ENCODE measurements around the gene DENND2A. TPM values are rescaled to one million over a fixed set of nuclear protein-coding genes. Genes with fewer than 3 reads are reported as not detected.

Gene DENND2A
- polyA plus RNA-seq, 2 of the 4 experiments (the other 2 are of a cell fraction) = 0.37 to 0.63 TPM

DNA sequence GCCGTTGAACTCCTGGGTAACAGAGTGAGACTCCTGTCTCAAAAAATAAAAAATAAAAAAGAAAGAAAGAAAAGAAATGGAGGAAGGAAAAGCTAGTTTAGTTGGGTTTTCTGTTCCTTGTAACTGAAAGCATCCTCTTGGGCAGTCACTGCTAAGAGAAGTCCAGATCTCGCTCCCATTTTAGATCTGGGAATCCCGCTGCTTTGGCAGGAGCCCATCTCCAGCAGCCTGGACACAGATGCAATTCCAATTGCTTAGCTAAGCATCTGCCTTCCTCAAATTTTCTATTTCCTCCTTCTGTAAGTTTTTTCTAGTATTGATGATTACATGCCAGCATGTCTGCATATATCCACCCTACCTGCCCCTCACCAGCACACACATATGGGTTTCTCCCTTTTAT is 54.1 kb downstream of the DENND2A start (continued):
- TF ChIP-seq MAFK (IDR thresholded peaks at IDR 0.05; ENCODE audit: partially characterized antibody) (no peak), JUN (IDR thresholded peaks at IDR 0.05) (no peak), GATA3 (IDR thresholded peaks at IDR 0.05; ENCODE audit: borderline replicate concordance) (no peak), ZSCAN20 (CRISPR knock-in tag; IDR thresholded peaks at IDR 0.05) (no peak), EHF (CRISPR knock-in tag; IDR thresholded peaks at IDR 0.05) (no peak), CHD4 (IDR thresholded peaks at IDR 0.05; ENCODE audit: borderline replicate concordance) (no peak)
- TF ChIP-seq, protein P1, sequence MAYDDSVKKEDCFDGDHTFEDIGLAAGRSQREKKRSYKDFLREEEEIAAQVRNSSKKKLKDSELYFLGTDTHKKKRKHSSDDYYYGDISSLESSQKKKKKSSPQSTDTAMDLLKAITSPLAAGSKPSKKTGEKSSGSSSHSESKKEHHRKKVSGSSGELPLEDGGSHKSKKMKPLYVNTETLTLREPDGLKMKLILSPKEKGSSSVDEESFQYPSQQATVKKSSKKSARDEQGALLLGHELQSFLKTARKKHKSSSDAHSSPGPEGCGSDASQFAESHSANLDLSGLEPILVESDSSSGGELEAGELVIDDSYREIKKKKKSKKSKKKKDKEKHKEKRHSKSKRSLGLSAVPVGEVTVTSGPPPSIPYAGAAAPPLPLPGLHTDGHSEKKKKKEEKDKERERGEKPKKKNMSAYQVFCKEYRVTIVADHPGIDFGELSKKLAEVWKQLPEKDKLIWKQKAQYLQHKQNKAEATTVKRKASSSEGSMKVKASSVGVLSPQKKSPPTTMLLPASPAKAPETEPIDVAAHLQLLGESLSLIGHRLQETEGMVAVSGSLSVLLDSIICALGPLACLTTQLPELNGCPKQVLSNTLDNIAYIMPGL (CRISPR knock-in tag; IDR thresholded peaks at IDR 0.05; ENCODE audit: borderline replicate concordance) = no peak
- TF ChIP-seq, protein P2, sequence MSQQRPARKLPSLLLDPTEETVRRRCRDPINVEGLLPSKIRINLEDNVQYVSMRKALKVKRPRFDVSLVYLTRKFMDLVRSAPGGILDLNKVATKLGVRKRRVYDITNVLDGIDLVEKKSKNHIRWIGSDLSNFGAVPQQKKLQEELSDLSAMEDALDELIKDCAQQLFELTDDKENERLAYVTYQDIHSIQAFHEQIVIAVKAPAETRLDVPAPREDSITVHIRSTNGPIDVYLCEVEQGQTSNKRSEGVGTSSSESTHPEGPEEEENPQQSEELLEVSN (IDR thresholded peaks at IDR 0.05; ENCODE audit: borderline replicate concordance, low read depth) = no peak

DNA sequence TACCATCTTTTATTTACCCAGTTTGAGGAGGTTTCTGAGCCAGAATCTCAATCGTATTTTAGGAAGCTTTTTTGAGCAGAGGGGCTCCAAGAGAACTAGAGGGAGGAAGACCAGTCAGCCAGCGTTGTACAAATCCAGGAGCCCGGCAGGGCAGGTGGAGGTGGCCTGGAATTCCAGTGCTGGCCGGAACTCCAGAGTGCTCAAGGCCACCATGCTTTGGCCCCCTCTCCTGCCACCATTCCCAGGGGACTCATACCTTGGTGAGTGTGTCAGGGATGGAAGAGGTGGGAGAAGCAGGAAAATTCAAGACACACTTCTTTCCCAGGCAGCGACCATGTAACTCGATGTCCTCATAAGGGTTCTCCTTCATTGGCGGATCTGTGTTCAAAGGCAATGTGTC is 55.3 kb downstream of the DENND2A start:
- DNase-seq (ENCODE audit: low read depth in 1 of 2, low spot score in 1 of 2) (no peak), ATAC-seq (no peak), FAIRE-seq (no peak)
- Histone ChIP-seq H3K4me2 (no peak overlapping the region), H3K27ac (no peak overlapping the region), H3K9me3 (no peaks in the 10 kb centered on the region), H3K4me3 (no peak overlapping the region), H3K4me1 (no peaks in the 10 kb centered on the region)
- 79% methylated on average over 7 of the region's 7 CpGs for WGBS (ENCODE audit: missing lambda C conversion rate)
- ChIA-PET CTCF (interaction anchor here (0.6 to 0.8 kb wide), 2 partner anchors 10 to 405 kb away, joined by 3 read pairs; no protein-coding TSS in a partner anchor), POLR2A (no interaction called here)
- no peak for TF ChIP-seq JUN (IDR thresholded peaks at IDR 0.05)

DNA sequence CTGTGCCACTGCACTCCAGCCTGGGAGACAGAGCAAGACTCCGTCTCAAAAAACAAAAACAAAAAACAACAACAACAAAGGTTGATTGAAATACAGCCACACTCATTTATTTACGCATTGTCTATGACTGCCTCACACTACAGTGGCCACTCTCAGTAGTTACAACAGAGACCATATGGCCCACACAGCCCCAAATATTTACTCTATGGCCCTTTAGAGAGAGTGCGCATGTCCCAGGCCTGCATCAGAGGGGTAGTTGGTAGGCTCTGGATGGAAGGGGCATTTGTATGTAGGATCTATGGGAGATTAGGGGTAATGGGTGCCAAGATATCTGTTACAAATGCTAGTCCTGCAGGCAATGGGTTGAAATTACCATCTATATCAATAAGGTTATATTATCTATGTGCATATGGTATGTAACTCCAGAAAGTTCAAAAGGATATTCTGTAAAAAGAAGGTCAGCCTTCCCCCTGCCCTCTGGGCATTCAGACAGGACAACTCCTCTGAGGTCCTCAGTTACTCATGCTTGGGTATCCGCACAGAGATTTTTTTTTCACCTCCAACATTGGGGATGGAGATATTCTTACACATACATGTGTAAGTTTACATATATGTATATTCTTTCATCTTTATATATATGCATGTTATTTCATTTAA is 56.3 kb downstream of the DENND2A start:
- ChIA-PET POLR2A (no interaction called here), CTCF (interaction anchor here (0.9 kb wide), 1 partner anchor 12 kb away, joined by 3 read pairs; no protein-coding TSS in a partner anchor)
- ATAC-seq (no peak), DNase-seq (ENCODE audit: low read depth in 1 of 2, low spot score in 1 of 2) (no peak), FAIRE-seq (no peak)
- no peaks in the 10 kb centered on the region for H3K9me3 ChIP-seq
- no peak overlapping the region for H3K27ac ChIP-seq
- 90% methylated on average over 4 of the region's 4 CpGs for WGBS (ENCODE audit: missing lambda C conversion rate)
- TF ChIP-seq, protein P3, sequence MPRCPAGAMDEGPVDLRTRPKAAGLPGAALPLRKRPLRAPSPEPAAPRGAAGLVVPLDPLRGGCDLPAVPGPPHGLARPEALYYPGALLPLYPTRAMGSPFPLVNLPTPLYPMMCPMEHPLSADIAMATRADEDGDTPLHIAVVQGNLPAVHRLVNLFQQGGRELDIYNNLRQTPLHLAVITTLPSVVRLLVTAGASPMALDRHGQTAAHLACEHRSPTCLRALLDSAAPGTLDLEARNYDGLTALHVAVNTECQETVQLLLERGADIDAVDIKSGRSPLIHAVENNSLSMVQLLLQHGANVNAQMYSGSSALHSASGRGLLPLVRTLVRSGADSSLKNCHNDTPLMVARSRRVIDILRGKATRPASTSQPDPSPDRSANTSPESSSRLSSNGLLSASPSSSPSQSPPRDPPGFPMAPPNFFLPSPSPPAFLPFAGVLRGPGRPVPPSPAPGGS (IDR thresholded peaks at IDR 0.05) = no peak
- H3K4me3 ChIP-seq = no peak overlapping the region
- no peaks in the 10 kb centered on the region for H3K4me1 ChIP-seq
- no peak overlapping the region for H3K4me2 ChIP-seq

DNA sequence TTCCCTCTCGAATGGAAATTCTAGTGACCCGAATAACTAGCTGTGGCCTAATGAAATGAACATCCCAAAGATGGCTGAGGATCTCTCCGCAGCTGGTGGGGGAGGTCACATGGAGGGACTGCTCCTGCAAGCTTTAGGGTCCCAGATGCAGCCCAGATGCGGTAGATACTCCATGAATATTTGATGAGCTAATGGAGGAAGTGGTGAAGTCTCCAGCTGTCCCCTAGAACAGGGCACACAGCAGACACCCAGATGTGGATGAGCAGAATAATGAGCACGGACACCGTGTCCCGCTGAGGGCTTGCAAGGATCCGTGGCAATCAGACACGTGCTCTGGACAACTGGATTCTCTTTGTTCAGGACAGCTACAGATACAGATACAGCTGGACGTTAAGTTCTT is 59.2 kb downstream of the DENND2A start:
- FAIRE-seq = no peak
- no peak for DNase-seq (ENCODE audit: low read depth in 1 of 2, low spot score in 1 of 2)

DNA sequence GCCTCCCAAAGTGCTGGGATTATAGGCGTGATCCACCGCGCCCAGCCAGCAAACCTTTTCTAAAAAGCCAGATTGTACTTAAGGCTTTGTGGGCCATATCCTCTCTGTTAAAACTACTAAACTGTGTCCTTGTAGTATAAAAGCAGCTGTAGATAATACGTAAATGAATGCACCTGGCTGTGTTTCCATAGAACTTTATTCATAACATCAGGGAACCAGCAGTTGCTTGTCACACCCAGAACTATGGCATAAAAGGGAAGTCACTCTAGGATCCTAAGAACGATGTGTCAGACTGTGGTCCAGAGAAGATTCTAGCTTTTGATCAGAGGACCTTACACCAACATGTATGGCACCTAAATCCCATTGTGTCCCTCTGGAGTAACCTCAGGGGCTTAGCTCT is 63.0 kb downstream of the DENND2A start:
- FAIRE-seq (no peak), DNase-seq (ENCODE audit: low read depth in 1 of 2, low spot score in 1 of 2) (no peak), ATAC-seq (no peak)
- Histone ChIP-seq H3K4me3 (no peak overlapping the region), H3K27ac (no peak overlapping the region), H3K4me2 (no peak overlapping the region), H3K4me1 (no peaks in the 10 kb centered on the region), H3K9me3 (no peaks in the 10 kb centered on the region)
- POLR2A ChIA-PET = no interaction called here
- TF ChIP-seq ZC3H11A (IDR thresholded peaks at IDR 0.05) (no peak), MAZ (IDR thresholded peaks at IDR 0.05; ENCODE audit: borderline replicate concordance, low read depth, low read length) (no peak), TFCP2L1 (CRISPR knock-in tag; IDR thresholded peaks at IDR 0.05) (no peak), ESRRA (IDR thresholded peaks at IDR 0.05; ENCODE audit: borderline replicate concordance, low read length) (no peak), EP300 (IDR thresholded peaks at IDR 0.05) (no peak), FOXS1 (CRISPR knock-in tag; IDR thresholded peaks at IDR 0.05) (no peak), RNF2 (IDR thresholded peaks at IDR 0.05; ENCODE audit: borderline replicate concordance, low read depth) (no peak), TP53 (CRISPR knock-in tag; IDR thresholded peaks at IDR 0.05) (no peak), SMC3 (IDR thresholded peaks at IDR 0.05) (no peak), JUNB (IDR thresholded peaks at IDR 0.05) (no peak), ZSCAN20 (CRISPR knock-in tag; IDR thresholded peaks at IDR 0.05) (no peak), RAD21 (conservative IDR thresholded peaks at IDR 0.05 in 1 of 2, IDR thresholded peaks at IDR 0.05 in 1 of 2) (no peak)
- TF ChIP-seq, protein P4, sequence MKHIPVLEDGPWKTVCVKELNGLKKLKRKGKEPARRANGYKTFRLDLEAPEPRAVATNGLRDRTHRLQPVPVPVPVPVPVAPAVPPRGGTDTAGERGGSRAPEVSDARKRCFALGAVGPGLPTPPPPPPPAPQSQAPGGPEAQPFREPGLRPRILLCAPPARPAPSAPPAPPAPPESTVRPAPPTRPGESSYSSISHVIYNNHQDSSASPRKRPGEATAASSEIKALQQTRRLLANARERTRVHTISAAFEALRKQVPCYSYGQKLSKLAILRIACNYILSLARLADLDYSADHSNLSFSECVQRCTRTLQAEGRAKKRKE (CRISPR knock-in tag; IDR thresholded peaks at IDR 0.05; ENCODE audit: low read depth) = no peak
- 80% methylated on average over 5 of the region's 5 CpGs for WGBS (ENCODE audit: missing lambda C conversion rate)
- CTCF ChIA-PET = interaction anchor here (0.6 to 0.9 kb wide), 2 partner anchors 61 to 416 kb away, joined by 3 read pairs; no protein-coding TSS in a partner anchor

More for the DNA sequence above, 59.2 kb downstream of the DENND2A start:
- CTCF ChIA-PET = interaction anchor here (0.6 to 1.2 kb wide), 3 partner anchors 9 to 105 kb away, joined by 3 read pairs; no protein-coding TSS in a partner anchor
- 72% methylated on average over 10 of the region's 10 CpGs for WGBS (ENCODE audit: missing lambda C conversion rate)
- Histone ChIP-seq H3K4me2 (no peak overlapping the region), H3K4me1 (no peaks in the 10 kb centered on the region), H3K27ac (no peak overlapping the region), H3K9me3 (no peaks in the 10 kb centered on the region), H3K4me3 (no peak overlapping the region)
- TF ChIP-seq, protein P5, sequence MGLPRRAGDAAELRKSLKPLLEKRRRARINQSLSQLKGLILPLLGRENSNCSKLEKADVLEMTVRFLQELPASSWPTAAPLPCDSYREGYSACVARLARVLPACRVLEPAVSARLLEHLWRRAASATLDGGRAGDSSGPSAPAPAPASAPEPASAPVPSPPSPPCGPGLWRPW (IDR thresholded peaks at IDR 0.05) = no peak
- TF ChIP-seq FOSL2 (IDR thresholded peaks at IDR 0.05) = no peak
- TF ChIP-seq FOSL2 (CRISPR knock-in tag; IDR thresholded peaks at IDR 0.05) = no peak
- TF ChIP-seq EP300 (IDR thresholded peaks at IDR 0.05) = no peak
- TF ChIP-seq RNF2 (IDR thresholded peaks at IDR 0.05; ENCODE audit: borderline replicate concordance, low read depth) = no peak
- TF ChIP-seq HOXA7 (CRISPR knock-in tag; IDR thresholded peaks at IDR 0.05) = no peak
- no peak for TF ChIP-seq MAFK (IDR thresholded peaks at IDR 0.05; ENCODE audit: partially characterized antibody)
- no peak for TF ChIP-seq CHD2 (IDR thresholded peaks at IDR 0.05; ENCODE audit: low read length, partially characterized antibody)
- ATAC-seq = no peak
- POLR2A ChIA-PET = no interaction called here

Measured in A549 (cell line).